Fibroblast of pulmonary artery (primary cell): ENCODE measurements around the gene KIF20B.

Source experiments
- DNase-seq: peaks from one replicate; pipeline ENCODE4 v3.0.0-alpha.2; 2010; ENCODE audit warnings: low read depth
- H3K4me3 ChIP-seq: replicated peaks from 2 replicates; pipeline ENCODE4 v1.5.1; 2011; ENCODE audit warnings: low read depth, mild to moderate bottlenecking, control low read depth, low read length, moderate library complexity
- TF ChIP-seq, protein P1 (sequence below): IDR thresholded peaks from 2 replicates; pipeline ENCODE4 v1.5.1; 2011; ENCODE audit warnings: mild to moderate bottlenecking, control low read depth, low read length, inconsistent platforms; ENCODE audit errors: missing control alignments

KIF20B gene

DNA sequence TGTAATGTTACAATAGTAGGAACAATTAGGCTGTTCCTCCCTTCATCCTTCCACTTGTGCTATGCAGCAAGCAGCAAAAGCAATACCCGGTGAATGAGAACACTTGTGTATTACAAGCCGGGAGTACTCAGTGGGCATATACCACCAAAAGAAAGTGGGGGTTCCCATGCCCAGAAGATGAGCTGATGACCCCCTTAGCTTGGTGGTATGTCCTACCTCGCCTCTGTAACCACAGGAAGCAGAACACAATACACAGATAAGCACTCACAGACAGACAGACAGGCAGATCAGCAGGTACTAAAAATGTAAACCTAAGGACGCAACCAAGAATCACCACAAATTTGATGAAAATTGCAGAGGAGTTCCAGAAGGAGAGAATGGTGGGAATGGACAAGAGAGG lies 15.5 kb upstream of the KIF20B start:
- TF ChIP-seq, protein P1, sequence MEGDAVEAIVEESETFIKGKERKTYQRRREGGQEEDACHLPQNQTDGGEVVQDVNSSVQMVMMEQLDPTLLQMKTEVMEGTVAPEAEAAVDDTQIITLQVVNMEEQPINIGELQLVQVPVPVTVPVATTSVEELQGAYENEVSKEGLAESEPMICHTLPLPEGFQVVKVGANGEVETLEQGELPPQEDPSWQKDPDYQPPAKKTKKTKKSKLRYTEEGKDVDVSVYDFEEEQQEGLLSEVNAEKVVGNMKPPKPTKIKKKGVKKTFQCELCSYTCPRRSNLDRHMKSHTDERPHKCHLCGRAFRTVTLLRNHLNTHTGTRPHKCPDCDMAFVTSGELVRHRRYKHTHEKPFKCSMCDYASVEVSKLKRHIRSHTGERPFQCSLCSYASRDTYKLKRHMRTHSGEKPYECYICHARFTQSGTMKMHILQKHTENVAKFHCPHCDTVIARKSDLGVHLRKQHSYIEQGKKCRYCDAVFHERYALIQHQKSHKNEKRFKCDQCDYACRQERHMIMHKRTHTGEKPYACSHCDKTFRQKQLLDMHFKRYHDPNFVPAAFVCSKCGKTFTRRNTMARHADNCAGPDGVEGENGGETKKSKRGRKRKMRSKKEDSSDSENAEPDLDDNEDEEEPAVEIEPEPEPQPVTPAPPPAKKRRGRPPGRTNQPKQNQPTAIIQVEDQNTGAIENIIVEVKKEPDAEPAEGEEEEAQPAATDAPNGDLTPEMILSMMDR: no peak
- no peak for DNase-seq
- H3K4me3 ChIP-seq: no peak overlapping the region

DNA sequence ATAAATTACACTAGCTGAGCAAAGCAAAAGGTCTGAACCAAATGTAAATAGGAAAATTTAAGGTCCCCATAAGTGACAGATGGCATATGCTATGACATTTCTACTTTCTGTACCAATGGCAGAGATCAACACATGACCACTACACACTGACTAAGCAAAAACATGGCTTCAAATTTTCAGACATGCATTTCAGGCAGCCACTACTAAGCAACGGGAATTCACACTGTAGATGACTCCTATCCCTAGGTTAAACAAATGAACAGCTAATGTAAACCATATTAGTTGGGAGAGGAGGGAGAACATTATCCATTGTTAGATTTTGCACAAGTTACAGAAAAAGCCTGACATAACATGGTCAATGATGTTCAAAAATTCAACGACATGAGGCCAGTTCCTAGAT lies 11.4 kb upstream of the KIF20B start:
- H3K4me3 ChIP-seq: no peak overlapping the region
- TF ChIP-seq, protein P1: no peak
- no peak for DNase-seq

DNA sequence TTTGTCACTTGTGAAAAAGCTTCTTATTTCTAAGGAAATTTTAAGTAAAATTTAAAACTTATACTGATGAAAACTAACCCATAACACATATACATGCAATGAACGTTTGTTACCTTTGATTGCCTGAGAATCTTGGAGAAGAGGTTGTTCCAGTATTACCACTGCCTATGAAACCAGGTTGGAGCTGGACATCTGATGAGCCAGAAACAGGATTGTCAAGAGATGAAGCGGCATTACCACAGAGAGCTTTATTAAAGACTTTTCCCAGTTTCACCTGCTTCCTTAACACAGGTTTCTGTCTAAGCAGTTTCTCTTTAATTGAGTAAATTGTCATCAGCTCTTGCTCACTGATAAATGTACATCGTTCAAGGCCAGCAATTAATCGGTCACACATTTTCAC lies 9.0 kb upstream of the KIF20B start:
- DNase-seq: no peak
- H3K4me3 ChIP-seq: no peak overlapping the region
- TF ChIP-seq, protein P1: no peak

DNA sequence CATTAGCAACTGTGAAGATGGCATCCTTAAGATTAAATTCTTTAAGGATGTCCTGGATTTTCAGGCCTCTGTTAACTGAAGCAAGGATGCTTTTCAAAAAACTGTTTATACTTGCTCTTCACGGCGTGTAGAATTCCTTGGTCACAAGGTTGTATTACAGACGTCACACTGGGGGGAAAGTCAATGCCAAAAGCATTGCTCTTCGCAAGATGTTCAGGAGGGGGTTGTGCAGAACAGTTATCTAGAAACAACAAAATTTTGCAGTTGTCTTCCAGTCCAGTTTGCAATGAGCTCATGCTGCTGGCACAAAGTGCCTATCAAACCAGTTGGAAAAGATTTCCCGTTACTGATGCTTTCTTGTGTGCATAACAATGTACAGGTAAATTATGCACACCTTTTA lies 8.2 kb upstream of the KIF20B start:
- TF ChIP-seq, protein P1: no peak
- no peak for DNase-seq
- no peak overlapping the region for H3K4me3 ChIP-seq

DNA sequence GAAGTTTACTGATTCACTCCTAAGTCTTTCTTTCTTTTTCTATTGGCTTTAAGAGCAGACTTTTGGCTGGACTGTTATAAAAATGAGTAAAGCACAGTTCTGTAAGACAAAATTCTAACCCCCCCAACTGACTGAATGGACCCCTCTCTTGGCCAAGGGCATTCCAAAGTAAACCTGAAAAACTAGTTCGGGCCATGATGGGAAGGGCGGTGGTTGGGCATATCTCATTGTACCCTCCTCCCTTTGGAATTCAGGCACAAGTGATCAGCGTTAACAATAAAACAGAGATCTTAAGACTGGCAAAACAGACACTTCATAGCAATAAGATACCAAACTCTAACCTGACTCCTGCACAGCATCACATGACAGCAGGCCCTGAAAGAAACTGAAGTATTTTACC lies 6.1 kb upstream of the KIF20B start:
- DNase-seq: no peak
- TF ChIP-seq, protein P1: no peak
- H3K4me3 ChIP-seq: no peak overlapping the region

DNA sequence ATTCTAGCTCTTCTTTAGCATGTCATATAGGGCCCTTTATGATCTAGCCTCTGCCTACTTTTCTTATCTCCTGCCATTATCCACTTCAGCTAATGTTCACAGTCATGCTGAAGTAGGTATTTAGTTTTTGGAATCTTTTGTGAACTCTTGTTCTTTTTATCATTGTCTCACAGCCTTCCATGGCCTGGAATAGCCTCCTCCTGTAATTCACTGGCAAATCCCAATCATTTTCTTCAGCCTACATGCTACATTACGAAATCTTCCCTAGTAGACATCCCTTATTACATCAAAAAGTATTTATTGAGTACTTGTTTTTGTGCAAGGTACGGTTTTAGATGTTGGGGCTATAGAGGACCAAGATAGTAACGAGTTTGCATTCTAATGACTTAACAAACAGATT lies 3.4 kb upstream of the KIF20B start:
- DNase-seq: no peak
- TF ChIP-seq, protein P1: no peak
- no peak overlapping the region for H3K4me3 ChIP-seq

DNA sequence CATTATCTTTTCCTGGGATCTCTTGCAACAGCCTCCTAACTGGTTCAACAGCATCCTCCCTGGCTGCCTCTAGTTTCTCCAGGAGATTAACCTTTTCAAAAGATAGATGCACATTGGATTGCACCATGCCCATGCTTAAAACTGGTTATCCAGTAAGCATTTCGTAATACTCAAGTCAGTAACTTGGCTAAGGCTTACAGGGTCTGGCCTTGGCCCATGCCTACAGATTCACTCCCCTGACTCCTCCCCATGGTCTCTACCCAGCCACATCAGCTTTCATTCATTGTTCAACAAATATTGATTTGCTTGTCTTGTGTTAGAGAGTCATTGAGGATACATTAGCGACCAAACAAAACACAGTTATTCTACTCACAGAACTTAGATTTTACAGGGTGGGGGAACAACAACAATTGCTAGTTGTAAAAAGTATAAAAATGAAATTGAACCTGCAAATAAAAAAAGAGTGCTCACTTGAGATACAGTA lies 1.8 kb upstream of the KIF20B start:
- peak; percentile 36 for DNase-seq
- H3K4me3 ChIP-seq: no peak overlapping the region
- TF ChIP-seq, protein P1: no peak
